ENCODE measurements around the gene ICAM3.
A peak's percentile ranks its signal among the peaks of the same experiment; 100 is the strongest.
"Not testable (repeated sequence)": the region's sequence is repeated elsewhere in the genome, so short reads cannot be mapped to it uniquely, and the experiment has no call there.

The ICAM3 gene
- total RNA-seq = 48.6 to 153 (median 89.5) reads per million in 3 experiments

GRCh38 chr19:10339380-10339960 is at the start of gene ICAM3:
Gene ICAM3, minus strand, starts transcription at chr19:10339624. Its CDS starts 10 bp downstream, at chr19:10339614.
- peak; percentile 49 for DNase-seq

GRCh38 chr19:10388957-10389356 is 49.5 kb upstream of the ICAM3 start:
- DNase-seq = peak; percentile 71

- no peak for DNase-seq
These were observed 45.2 kb upstream of the ICAM3 start for GRCh38 chr19:10384580-10384979.

- not testable (repeated sequence) for DNase-seq
These were observed 43.7 kb upstream of the ICAM3 start for GRCh38 chr19:10383223-10383499.

- peak; percentile 97 for DNase-seq
These were observed 41.1 kb upstream of the ICAM3 start, which contains the start of gene TYK2 for GRCh38 chr19:10380313-10381102. Gene TYK2, minus strand, starts transcription at chr19:10380572. Its CDS starts 2,166 bp downstream, at chr19:10378406.

GRCh38 chr19:10379880-10380312 is 40.5 kb upstream of the ICAM3 start:
- no peak for DNase-seq

- DNase-seq = no peak
These were observed 38.7 kb upstream of the ICAM3 start for GRCh38 chr19:10378124-10378523.

GRCh38 chr19:10377140-10377640 is 37.8 kb upstream of the ICAM3 start:
- DNase-seq = not testable (repeated sequence)

- no peak for DNase-seq
These were observed 35.5 kb upstream of the ICAM3 start for GRCh38 chr19:10374931-10375330.

- DNase-seq = no peak
These were observed 33.3 kb upstream of the ICAM3 start for GRCh38 chr19:10372690-10373089.

- DNase-seq = no peak
These were observed 28.8 kb upstream of the ICAM3 start for GRCh38 chr19:10368101-10368803.

- DNase-seq = not testable (repeated sequence)
These were observed 27.6 kb upstream of the ICAM3 start for GRCh38 chr19:10366950-10367512.

- no peak for DNase-seq
These were observed 26.1 kb upstream of the ICAM3 start for GRCh38 chr19:10365518-10365917.

- no peak for DNase-seq
These were observed 25.2 kb upstream of the ICAM3 start for GRCh38 chr19:10364644-10365043.

GRCh38 chr19:10363789-10364281 is 24.4 kb upstream of the ICAM3 start:
- DNase-seq = no peak

- DNase-seq = no peak
These were observed 22.8 kb upstream of the ICAM3 start for GRCh38 chr19:10362259-10362658.

GRCh38 chr19:10361569-10362011 is 22.2 kb upstream of the ICAM3 start:
- no peak for DNase-seq

GRCh38 chr19:10356431-10356830 is 17.0 kb upstream of the ICAM3 start:
- no peak for DNase-seq

GRCh38 chr19:10353793-10354391 is 14.5 kb upstream of the ICAM3 start:
- no peak for DNase-seq

GRCh38 chr19:10352764-10353671 is 13.6 kb upstream of the ICAM3 start:
- DNase-seq = no peak

- DNase-seq = no peak
These were observed 7.1 kb upstream of the ICAM3 start for GRCh38 chr19:10346509-10346908.
